Neuronal stem cell (in vitro differentiated cells): ENCODE data around the gene MYO16.

Source experiments
- DNase-seq: peaks from one replicate; pipeline ENCODE4 v3.0.0-alpha.2; 2013; ENCODE audit warnings: low spot score
- H2AFZ ChIP-seq: one replicate; pipeline ENCODE4 v1.6.1; 2013; ENCODE audit warnings: mild to moderate bottlenecking, low read length, inconsistent platforms
- H2AK5ac ChIP-seq: 2 replicates; pipeline ENCODE4 v1.6.1; 2013; ENCODE audit warnings: low read depth, mild to moderate bottlenecking, inconsistent platforms, low read length, moderate library complexity, mixed read lengths
- H2BK120ac ChIP-seq: 2 replicates; pipeline ENCODE4 v1.6.1; 2013; ENCODE audit warnings: low read depth, mild to moderate bottlenecking, inconsistent platforms, low read length, moderate library complexity, mixed read lengths
- H2BK12ac ChIP-seq: one replicate; pipeline ENCODE4 v1.6.1; 2013; ENCODE audit warnings: low read length, inconsistent platforms
- H2BK15ac ChIP-seq: 2 replicates; pipeline ENCODE4 v1.6.1; 2013; ENCODE audit warnings: mild to moderate bottlenecking, low read length, inconsistent platforms, mixed read lengths
- H2BK5ac ChIP-seq: one replicate; pipeline ENCODE4 v1.6.1; 2013; ENCODE audit warnings: inconsistent platforms, mild to moderate bottlenecking, low read length, moderate library complexity
- H3K14ac ChIP-seq: one replicate; pipeline ENCODE4 v1.6.1; 2013; ENCODE audit warnings: low read length, inconsistent platforms
- H3K18ac ChIP-seq: 2 replicates; pipeline ENCODE4 v1.6.1; 2013; ENCODE audit warnings: low read length, inconsistent platforms
- H3K23ac ChIP-seq: 2 replicates; pipeline ENCODE4 v1.6.1; 2013; ENCODE audit warnings: low read depth, mild to moderate bottlenecking, mixed read lengths, low read length, inconsistent platforms; ENCODE audit not compliant: poor library complexity
- H3K27ac ChIP-seq: replicated peaks from 3 replicates; pipeline ENCODE4 v1.5.1; 2013; ENCODE audit warnings: low read length, inconsistent platforms
- H3K27me3 ChIP-seq, 3 experiments: 2 replicates each; pipeline ENCODE4 v1.6.1; 2013; ENCODE audit warnings: low read length in 3 of 3, mild to moderate bottlenecking in 2 of 3, inconsistent platforms in 1 of 3, low read depth in 1 of 3, mixed read lengths in 1 of 3, moderate library complexity in 1 of 3; ENCODE audit not compliant: control insufficient read depth in 3 of 3, insufficient read depth in 3 of 3
- H3K36me3 ChIP-seq, 2 donors: replicated peaks in 1 of 2; 2 replicates each; pipeline ENCODE4 v1.6.1; 2013; ENCODE audit warnings: low read length in 2 of 2; ENCODE audit not compliant: control insufficient read depth in 2 of 2, insufficient read depth in 2 of 2
- H3K4ac ChIP-seq: 2 replicates; pipeline ENCODE4 v1.6.1; 2013; ENCODE audit warnings: inconsistent platforms, mild to moderate bottlenecking, low read length, moderate library complexity
- H3K4me1 ChIP-seq, 2 donors: 1 replicate in 1 of 2; 2 replicates in 1 of 2; pipeline ENCODE4 v1.6.1; 2013; ENCODE audit warnings: low read length in 2 of 2, low read depth in 1 of 2; ENCODE audit not compliant: control insufficient read depth in 2 of 2, insufficient read depth in 1 of 2
- H3K4me2 ChIP-seq: one replicate; pipeline ENCODE4 v1.6.1; 2013; ENCODE audit warnings: mild to moderate bottlenecking, low read length, inconsistent platforms; ENCODE audit not compliant: insufficient read depth, poor library complexity, severe bottlenecking
- H3K4me3 ChIP-seq, 2 donors: 2 replicates each; pipeline ENCODE4 v1.5.1; 2013; ENCODE audit warnings: low read length in 2 of 2, mild to moderate bottlenecking in 2 of 2, inconsistent platforms in 1 of 2, moderate library complexity in 1 of 2
- H3K79me1 ChIP-seq: one replicate; pipeline ENCODE4 v1.6.1; 2013; ENCODE audit warnings: low read depth, mild to moderate bottlenecking, inconsistent platforms, low read length, moderate library complexity
- H3K9ac ChIP-seq: one replicate; pipeline ENCODE4 v1.6.1; 2013; ENCODE audit warnings: mild to moderate bottlenecking, low read depth, low read length, inconsistent platforms; ENCODE audit not compliant: poor library complexity
- H3K9me3 ChIP-seq, 2 donors: replicated peaks in 1 of 2; 2 replicates each; pipeline versions ENCODE3 to v1.6.1; 2013; ENCODE audit warnings: low read length in 2 of 2, mild to moderate bottlenecking in 2 of 2, inconsistent platforms in 1 of 2, low read depth in 1 of 2, mixed read lengths in 1 of 2, moderate library complexity in 1 of 2; ENCODE audit not compliant: control insufficient read depth in 2 of 2, insufficient read depth in 1 of 2
- H4K8ac ChIP-seq: one replicate; pipeline ENCODE4 v1.6.1; 2013; ENCODE audit warnings: low read depth, mild to moderate bottlenecking, inconsistent platforms, low read length, moderate library complexity
- H4K91ac ChIP-seq: one replicate; pipeline ENCODE4 v1.6.1; 2013; ENCODE audit warnings: low read length, low read depth, mild to moderate bottlenecking, inconsistent platforms; ENCODE audit not compliant: poor library complexity
- WGBS, 2 donors: extraction: QIAGEN DNeasy Blood & Tissue Kit; methylation state at CpG; one replicate each; pipeline ENCODE4 v1.1.7; 2013; ENCODE audit warnings: missing lambda C conversion rate in 2 of 2, mixed read lengths in 1 of 2; ENCODE audit not compliant: insufficient read length in 2 of 2, insufficient replicate concordance in 1 of 2; ENCODE audit errors: extremely low coverage in 2 of 2; 5-methylcytosine and 5-hydroxymethylcytosine counted together

The MYO16 gene

DNA sequence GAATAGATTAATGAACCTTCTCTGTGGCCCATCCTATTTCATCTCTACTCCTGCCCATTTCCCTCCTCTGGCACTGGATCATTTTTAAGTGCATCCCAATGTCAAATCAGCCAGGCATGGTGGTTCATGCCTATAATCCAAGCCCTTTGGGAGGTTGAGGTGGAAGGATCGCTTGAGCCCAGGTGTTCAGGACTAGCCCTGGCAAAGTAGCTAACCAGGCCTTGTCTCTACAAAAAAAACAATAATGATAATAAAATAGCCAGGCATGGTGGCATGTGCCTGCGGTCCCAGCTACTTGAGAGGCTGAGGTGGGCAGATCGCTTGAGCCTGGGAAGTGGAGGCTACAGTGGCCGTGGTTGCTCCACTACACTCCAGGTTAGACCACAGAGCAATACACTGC, 517.0 kb downstream of the MYO16 start:
- no peak overlapping the region for H2BK120ac ChIP-seq

DNA sequence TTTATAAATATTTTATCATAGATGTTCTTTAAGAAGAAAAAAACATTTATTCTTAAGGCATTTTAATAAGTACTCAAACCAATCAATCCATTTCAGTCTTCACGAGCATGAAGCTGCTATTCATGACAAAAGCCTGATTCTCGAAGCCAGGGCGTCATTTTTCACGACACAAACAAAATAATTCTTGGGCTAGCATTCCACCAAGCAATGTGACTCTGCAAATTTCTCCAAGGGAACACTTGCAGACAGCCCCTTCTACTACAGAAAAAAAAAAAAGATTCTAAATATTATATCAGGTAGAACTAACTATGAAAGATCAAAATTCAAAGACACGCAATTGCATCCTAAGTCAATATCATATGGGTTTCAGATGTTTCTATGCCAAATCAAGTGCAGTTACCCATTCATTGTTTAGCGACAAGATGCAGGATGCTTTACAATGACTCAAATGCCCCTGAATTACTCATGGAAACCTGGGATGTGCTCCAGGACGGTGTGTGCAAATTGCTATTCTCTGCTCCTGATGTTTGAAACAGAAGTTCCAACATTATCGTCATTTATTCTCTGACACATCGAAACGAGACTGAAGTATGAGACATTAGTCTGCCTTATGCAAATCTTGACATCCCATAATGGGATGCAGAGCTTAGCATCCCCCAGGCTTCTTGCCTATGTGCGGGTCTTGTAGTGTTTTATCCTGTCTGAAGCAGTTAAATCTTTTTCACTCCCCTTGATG, 517.7 kb downstream of the MYO16 start:
- Histone ChIP-seq H2BK15ac (no peak overlapping the region), H3K79me1 (no peaks in the 10 kb centered on the region), H3K9me3 (no peaks in the 10 kb centered on the region), H3K4me1 (peaks cover 9 to 10% of the 10 kb centered on the region in 2 donors), H4K8ac (no peak overlapping the region), H3K4ac (no peak overlapping the region), H3K9ac (no peak overlapping the region), H3K4me3 (no peak overlapping the region), H2BK120ac (no peak overlapping the region), H3K36me3 (no peaks in the 10 kb centered on the region), H4K91ac (no peak overlapping the region), H3K18ac (no peak overlapping the region), H2BK5ac (no peak overlapping the region), H3K27me3 (no peaks in the 10 kb centered on the region), H3K4me2 (no peak overlapping the region), H3K14ac (no peak overlapping the region), H2AK5ac (no peak overlapping the region), H3K27ac (no peak overlapping the region), H3K23ac (no peak overlapping the region), H2AFZ (no peak overlapping the region), H2BK12ac (no peak overlapping the region)
- WGBS, 2 donors: no CpG with 5 or more reads among the region's 11 CpGs
- no peak for DNase-seq

More for the DNA sequence above, 517.0 kb downstream of the MYO16 start:
- Histone ChIP-seq H3K27ac (no peak overlapping the region), H3K4me1 (peaks cover 7 to 10% of the 10 kb centered on the region in 2 donors), H2AK5ac (no peak overlapping the region), H3K14ac (no peak overlapping the region), H3K18ac (no peak overlapping the region), H3K4me2 (no peak overlapping the region), H3K4me3 (no peak overlapping the region), H3K79me1 (no peaks in the 10 kb centered on the region), H3K9ac (no peak overlapping the region), H3K4ac (no peak overlapping the region), H2BK12ac (no peak overlapping the region), H3K36me3 (no peaks in the 10 kb centered on the region), H2BK15ac (no peak overlapping the region), H4K91ac (no peak overlapping the region), H2BK5ac (no peak overlapping the region), H3K27me3 (no peaks in the 10 kb centered on the region), H3K9me3 (no peaks in the 10 kb centered on the region), H2AFZ (no peak overlapping the region), H4K8ac (no peak overlapping the region), H3K23ac (no peak overlapping the region)
- no peak for DNase-seq
- WGBS, 2 donors: no CpG with 5 or more reads among the region's 4 CpGs

DNA sequence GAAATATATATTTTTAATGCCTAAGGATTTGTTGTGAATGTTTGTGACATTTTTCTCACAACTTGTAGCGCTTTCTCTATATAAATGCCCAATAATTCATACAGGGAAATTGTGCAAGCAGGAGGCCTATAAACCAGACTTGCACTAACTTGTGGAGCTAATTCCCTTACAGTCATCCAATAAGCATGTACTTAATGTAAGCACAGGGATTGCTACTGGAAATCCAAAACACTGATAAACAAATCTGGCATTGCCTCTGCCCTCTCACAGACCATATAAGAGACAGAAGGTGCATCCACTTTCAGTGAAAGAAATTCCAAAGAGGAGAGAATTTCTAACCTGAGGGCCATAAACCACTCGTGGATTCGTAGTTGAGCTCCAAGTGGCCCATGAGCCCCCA, 518.8 kb downstream of the MYO16 start:
- H3K36me3 ChIP-seq: no peaks in the 10 kb centered on the region
- no peak overlapping the region for H3K27ac ChIP-seq
- no peak overlapping the region for H4K8ac ChIP-seq
- no CpG with 5 or more reads among the region's 3 CpGs for WGBS, 2 donors
- no peaks in the 10 kb centered on the region for H3K9me3 ChIP-seq
- H2BK12ac ChIP-seq: no peak overlapping the region
- no peak overlapping the region for H3K4me2 ChIP-seq
- H3K9ac ChIP-seq: no peak overlapping the region
- H3K27me3 ChIP-seq: no peaks in the 10 kb centered on the region
- DNase-seq: no peak
- no peak overlapping the region for H2BK5ac ChIP-seq
- no peaks in the 10 kb centered on the region for H3K79me1 ChIP-seq
- H2BK15ac ChIP-seq: no peak overlapping the region
- H2AFZ ChIP-seq: no peak overlapping the region
- H3K23ac ChIP-seq: no peak overlapping the region
- no peak overlapping the region for H3K14ac ChIP-seq
- peaks cover 9 to 10% of the 10 kb centered on the region in 2 donors for H3K4me1 ChIP-seq
- no peak overlapping the region for H3K4me3 ChIP-seq
- no peak overlapping the region for H2AK5ac ChIP-seq
- no peak overlapping the region for H2BK120ac ChIP-seq
- no peak overlapping the region for H3K4ac ChIP-seq
- H4K91ac ChIP-seq: no peak overlapping the region
- no peak overlapping the region for H3K18ac ChIP-seq

DNA sequence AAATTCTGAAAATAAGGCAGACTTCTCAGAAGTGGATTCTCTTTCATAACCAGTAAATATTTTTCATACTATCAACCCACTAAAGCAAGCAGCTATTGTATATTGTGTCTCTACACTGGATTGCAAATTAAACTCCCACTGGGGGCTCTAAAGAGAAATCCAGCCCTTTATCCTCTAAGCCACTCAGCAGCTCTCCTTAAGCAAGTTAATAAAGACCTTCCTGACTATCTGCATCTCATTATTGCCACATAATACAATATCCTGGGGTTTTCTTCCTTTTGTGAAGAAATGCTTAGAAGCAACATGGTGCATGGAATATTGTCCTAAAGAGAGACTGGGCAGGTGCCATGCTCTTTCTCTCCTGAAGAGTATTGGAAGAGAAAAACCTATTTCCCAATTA, 521.3 kb downstream of the MYO16 start:
- Histone ChIP-seq H3K9me3 (no peaks in the 10 kb centered on the region), H3K4me1 (peaks cover 9 to 10% of the 10 kb centered on the region in 2 donors), H4K8ac (no peak overlapping the region), H2BK12ac (no peak overlapping the region), H2AK5ac (no peak overlapping the region), H3K36me3 (no peaks in the 10 kb centered on the region), H3K23ac (no peak overlapping the region), H3K79me1 (no peaks in the 10 kb centered on the region), H3K9ac (no peak overlapping the region), H2BK120ac (no peak overlapping the region), H2BK5ac (no peak overlapping the region), H2AFZ (no peak overlapping the region), H2BK15ac (no peak overlapping the region), H3K27ac (no peak overlapping the region), H3K4me3 (no peak overlapping the region), H3K18ac (no peak overlapping the region), H3K27me3 (no peaks in the 10 kb centered on the region), H4K91ac (no peak overlapping the region), H3K4ac (no peak overlapping the region), H3K14ac (no peak overlapping the region), H3K4me2 (no peak overlapping the region)
- DNase-seq: no peak
